Measurements from ENCODE around the gene PI4KB.

- TF ChIP-seq CTCF (conservative IDR thresholded peaks at IDR 0.05; ENCODE audit: low read depth, low read length) (no peak), EZH2 (IDR thresholded peaks at IDR 0.05; ENCODE audit: borderline replicate concordance, low read depth, low read length, poor library complexity, severe bottlenecking) (no peak)
Measured at GRCh38 chr1:151334822-151335221, 7.6 kb upstream of the PI4KB start.
